GM21423 (cell line): ENCODE data around the gene ARID4B.
"Not testable (repeated sequence)": the region's sequence is repeated elsewhere in the genome, so short reads cannot be mapped to it uniquely, and the experiment has no call there.

Experiments
- ATAC-seq: cut with Tn5 transposase; IDR thresholded peaks from one replicate; pipeline ENCODE4 v1.9.1; 2021; ENCODE audit warnings: mild to moderate bottlenecking, moderate library complexity; ENCODE audit not compliant: unreplicated experiment

Gene ARID4B

GRCh38 chr1:235169986-235170385, 158.0 kb downstream of the ARID4B start:
- no peak for ATAC-seq

GRCh38 chr1:235168375-235168774, 159.6 kb downstream of the ARID4B start:
- no peak for ATAC-seq

GRCh38 chr1:235161685-235162327, 166.2 kb downstream of the ARID4B start:
- ATAC-seq: no peak

GRCh38 chr1:235160957-235161684, 166.9 kb downstream of the ARID4B start, which contains the start of gene RBM34:
RBM34 (minus strand) TSS chr1:235161250; CDS start chr1:235161226, 24 bp downstream.
- peak; percentile 93 for ATAC-seq

- peak; percentile 27 for ATAC-seq
These were observed 167.5 kb downstream of the ARID4B start for GRCh38 chr1:235160383-235160956.

GRCh38 chr1:235159930-235160329, 168.0 kb downstream of the ARID4B start:
- ATAC-seq: not testable (repeated sequence)

GRCh38 chr1:235159284-235159683, 168.7 kb downstream of the ARID4B start:
- ATAC-seq: not testable (repeated sequence)

GRCh38 chr1:235158680-235159079, 169.3 kb downstream of the ARID4B start:
- no peak for ATAC-seq

- no peak for ATAC-seq
These were observed 170.8 kb downstream of the ARID4B start for GRCh38 chr1:235157150-235157549.

GRCh38 chr1:235156740-235157139, 171.2 kb downstream of the ARID4B start:
- no peak for ATAC-seq

- ATAC-seq: no peak
These were observed 171.7 kb downstream of the ARID4B start for GRCh38 chr1:235156265-235156664.

GRCh38 chr1:235152235-235152634, 175.7 kb downstream of the ARID4B start:
- ATAC-seq: no peak

GRCh38 chr1:235151033-235151432, 176.9 kb downstream of the ARID4B start:
- ATAC-seq: no peak

- ATAC-seq: no peak
These were observed 178.2 kb downstream of the ARID4B start for GRCh38 chr1:235149824-235150223.

- no peak for ATAC-seq
These were observed 180.7 kb downstream of the ARID4B start for GRCh38 chr1:235147269-235147668.

- ATAC-seq: no peak
These were observed 182.3 kb downstream of the ARID4B start for GRCh38 chr1:235145639-235146038.

GRCh38 chr1:235142991-235143390, 185.0 kb downstream of the ARID4B start:
- no peak for ATAC-seq

GRCh38 chr1:235139315-235139714, 188.7 kb downstream of the ARID4B start:
- no peak for ATAC-seq

- ATAC-seq: no peak
These were observed 189.2 kb downstream of the ARID4B start for GRCh38 chr1:235138821-235139220.

- no peak for ATAC-seq
These were observed 191.9 kb downstream of the ARID4B start for GRCh38 chr1:235136111-235136510.

GRCh38 chr1:235134171-235134570, 193.8 kb downstream of the ARID4B start:
- ATAC-seq: no peak

- ATAC-seq: no peak
These were observed 194.9 kb downstream of the ARID4B start for GRCh38 chr1:235133086-235133485.
